Measurements from ENCODE around the gene SDK1. TPM values are rescaled to one million over a fixed set of nuclear protein-coding genes. Genes with fewer than 3 reads are reported as not detected.

Gene SDK1
- total and polyA plus RNA-seq, 12 donors = 1.0 to 5.3 (median 3.2) TPM

DNA sequence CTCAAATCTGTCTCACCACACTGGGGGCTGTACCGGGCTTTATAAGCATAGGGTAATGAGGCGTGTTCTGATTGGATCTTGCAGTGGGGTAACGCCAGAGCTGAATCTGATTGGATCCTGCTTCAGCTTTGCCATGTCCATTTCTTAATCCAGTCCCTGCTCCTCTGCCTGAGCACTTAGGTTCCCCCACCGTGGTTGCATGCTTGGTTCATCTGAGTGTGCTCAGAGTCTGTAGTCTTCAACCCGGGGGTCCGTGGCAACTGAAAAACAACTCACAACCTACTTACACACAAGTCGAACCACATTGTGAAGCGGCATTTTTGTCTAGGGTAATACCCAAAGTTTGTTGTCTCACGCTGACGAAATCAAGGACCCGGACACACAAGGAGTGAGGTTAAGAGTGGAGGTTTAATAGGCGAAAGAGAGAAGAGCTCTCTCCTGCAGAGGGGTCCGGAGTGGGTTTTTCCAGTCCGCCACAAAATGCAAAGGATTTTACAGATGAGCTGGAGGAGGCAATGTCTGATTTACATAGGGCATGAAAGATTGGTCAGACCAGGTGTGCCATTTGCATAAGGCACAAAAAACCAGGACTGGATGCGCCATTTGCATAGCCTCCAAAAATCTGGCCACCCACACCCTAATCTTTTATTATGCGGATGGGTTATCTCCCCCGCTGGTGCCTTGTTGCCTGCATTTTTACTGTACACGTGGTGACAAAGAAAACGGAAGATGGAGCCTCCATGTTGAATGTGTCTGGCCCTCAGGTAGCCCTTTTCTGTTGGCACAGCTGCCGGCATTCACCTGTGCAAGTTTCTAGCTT is 739.3 kb downstream of the SDK1 start:
- intact Hi-C loops (cut with DNase I) = no loop called here
- TF ChIP-seq, protein P1, sequence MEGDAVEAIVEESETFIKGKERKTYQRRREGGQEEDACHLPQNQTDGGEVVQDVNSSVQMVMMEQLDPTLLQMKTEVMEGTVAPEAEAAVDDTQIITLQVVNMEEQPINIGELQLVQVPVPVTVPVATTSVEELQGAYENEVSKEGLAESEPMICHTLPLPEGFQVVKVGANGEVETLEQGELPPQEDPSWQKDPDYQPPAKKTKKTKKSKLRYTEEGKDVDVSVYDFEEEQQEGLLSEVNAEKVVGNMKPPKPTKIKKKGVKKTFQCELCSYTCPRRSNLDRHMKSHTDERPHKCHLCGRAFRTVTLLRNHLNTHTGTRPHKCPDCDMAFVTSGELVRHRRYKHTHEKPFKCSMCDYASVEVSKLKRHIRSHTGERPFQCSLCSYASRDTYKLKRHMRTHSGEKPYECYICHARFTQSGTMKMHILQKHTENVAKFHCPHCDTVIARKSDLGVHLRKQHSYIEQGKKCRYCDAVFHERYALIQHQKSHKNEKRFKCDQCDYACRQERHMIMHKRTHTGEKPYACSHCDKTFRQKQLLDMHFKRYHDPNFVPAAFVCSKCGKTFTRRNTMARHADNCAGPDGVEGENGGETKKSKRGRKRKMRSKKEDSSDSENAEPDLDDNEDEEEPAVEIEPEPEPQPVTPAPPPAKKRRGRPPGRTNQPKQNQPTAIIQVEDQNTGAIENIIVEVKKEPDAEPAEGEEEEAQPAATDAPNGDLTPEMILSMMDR (IDR thresholded peaks at IDR 0.05) = no peak
- H3K9me3 ChIP-seq = no peaks in the 10 kb centered on the region
- DNase-seq (no peak), ATAC-seq (no peak)
- H3K36me3 ChIP-seq = no peaks in the 10 kb centered on the region
- WGBS, 2 donors = 84 to 88% methylated on average over 20 of the region's 20 CpGs
- no peaks in the 10 kb centered on the region for H3K27me3 ChIP-seq
- H3K4me3 ChIP-seq = no peak overlapping the region
- no peak overlapping the region for H3K27ac ChIP-seq
- no peaks in the 10 kb centered on the region for H3K4me1 ChIP-seq

GRCh38 chr7:4042402-4043045 is 741.5 kb downstream of the SDK1 start:
- H3K27me3 ChIP-seq = no peaks in the 10 kb centered on the region
- intact Hi-C loops (cut with DNase I) = no loop called here
- H3K27ac ChIP-seq = no peak overlapping the region
- 70 to 73% methylated on average over 11 of the region's 11 CpGs for WGBS, 2 donors
- H3K9me3 ChIP-seq = no peaks in the 10 kb centered on the region
- no peaks in the 10 kb centered on the region for H3K36me3 ChIP-seq
- no peaks in the 10 kb centered on the region for H3K4me1 ChIP-seq
- ATAC-seq (no peak), DNase-seq (no peak)
- H3K4me3 ChIP-seq = no peak overlapping the region
- TF ChIP-seq, protein P1 (IDR thresholded peaks at IDR 0.05) = no peak

DNA sequence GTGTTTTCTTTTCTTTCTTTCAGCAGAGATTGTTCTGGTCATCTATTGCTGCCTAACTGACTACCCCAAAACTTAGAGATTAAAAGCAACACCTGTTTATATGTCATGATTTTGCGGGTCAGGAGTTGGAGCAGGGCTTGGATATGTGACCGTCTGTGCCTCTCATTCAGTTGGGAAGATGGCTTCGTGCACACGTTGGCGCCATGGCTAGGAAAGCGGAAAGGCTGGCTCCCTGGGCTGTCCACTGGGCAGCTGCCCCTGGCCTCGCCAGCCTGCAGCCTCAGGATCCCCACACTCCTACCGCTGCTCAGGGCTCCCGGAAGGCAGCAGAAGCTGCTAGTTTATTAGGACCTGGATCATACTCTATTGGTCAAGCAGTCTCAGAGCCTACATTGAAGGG is 742.9 kb downstream of the SDK1 start:
- no peaks in the 10 kb centered on the region for H3K4me1 ChIP-seq
- WGBS, 2 donors = 92 to 94% methylated on average over 9 of the region's 9 CpGs
- H3K27me3 ChIP-seq = no peaks in the 10 kb centered on the region
- intact Hi-C loops (cut with DNase I) = no loop called here
- TF ChIP-seq, protein P1 (IDR thresholded peaks at IDR 0.05) = no peak
- no peak for DNase-seq
- no peak for ATAC-seq
- H3K9me3 ChIP-seq = no peaks in the 10 kb centered on the region
- no peak overlapping the region for H3K27ac ChIP-seq
- H3K36me3 ChIP-seq = no peaks in the 10 kb centered on the region
- no peak overlapping the region for H3K4me3 ChIP-seq

- no peak for DNase-seq
- Histone ChIP-seq H3K27ac (no peak overlapping the region), H3K36me3 (no peaks in the 10 kb centered on the region), H3K9me3 (no peaks in the 10 kb centered on the region), H3K4me3 (no peak overlapping the region), H3K27me3 (peaks cover 0 to 3% (median 0%) of the 10 kb centered on the region in 7 donors), H3K4me1 (no peaks in the 10 kb centered on the region)
- WGBS, 2 donors = 95 to 97% methylated on average over 15 of the region's 15 CpGs
- TF ChIP-seq, protein P1 (IDR thresholded peaks at IDR 0.05) = no peak
- no peak for ATAC-seq
- intact Hi-C loops (cut with DNase I) = no loop called here
Observed at GRCh38 chr7:4045450-4045849, 744.4 kb downstream of the SDK1 start.

Measured in heart right ventricle (tissue), 16 donors.